Activated T-helper 9 cell treated with anti-CD3 and anti-CD28 coated beads, Interleukin-2, amount 50 U/mL, for 16 hours (primary cell): ENCODE data around the gene ASPN.

Experiments used
- DNase-seq: peaks from one replicate; pipeline ENCODE4 v3.0.0-alpha.2; 2020; ENCODE audit warnings: low read depth

Gene ASPN

GRCh38 chr9:92504881-92505280 is 22.6 kb upstream of the ASPN start:
- no peak for DNase-seq

DNA sequence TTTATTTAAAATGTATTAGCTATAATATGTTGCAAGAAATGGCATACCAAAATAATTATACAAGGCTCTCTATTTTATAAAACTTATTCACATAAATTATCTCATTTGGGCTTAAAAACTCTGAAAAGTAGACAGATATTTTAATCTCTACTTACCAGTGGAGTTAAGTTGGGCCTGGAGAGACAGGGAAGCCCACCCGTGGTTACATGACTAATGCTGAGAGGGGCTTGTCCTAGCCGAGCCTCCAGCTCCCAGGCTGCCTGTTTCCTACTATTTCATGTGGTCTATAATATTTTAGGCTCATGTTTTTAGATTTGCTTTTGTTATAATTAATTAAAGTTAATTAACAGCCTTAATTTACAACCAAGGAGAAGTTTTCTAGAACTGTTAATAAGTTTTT is 20.9 kb upstream of the ASPN start:
- no peak for DNase-seq

DNA sequence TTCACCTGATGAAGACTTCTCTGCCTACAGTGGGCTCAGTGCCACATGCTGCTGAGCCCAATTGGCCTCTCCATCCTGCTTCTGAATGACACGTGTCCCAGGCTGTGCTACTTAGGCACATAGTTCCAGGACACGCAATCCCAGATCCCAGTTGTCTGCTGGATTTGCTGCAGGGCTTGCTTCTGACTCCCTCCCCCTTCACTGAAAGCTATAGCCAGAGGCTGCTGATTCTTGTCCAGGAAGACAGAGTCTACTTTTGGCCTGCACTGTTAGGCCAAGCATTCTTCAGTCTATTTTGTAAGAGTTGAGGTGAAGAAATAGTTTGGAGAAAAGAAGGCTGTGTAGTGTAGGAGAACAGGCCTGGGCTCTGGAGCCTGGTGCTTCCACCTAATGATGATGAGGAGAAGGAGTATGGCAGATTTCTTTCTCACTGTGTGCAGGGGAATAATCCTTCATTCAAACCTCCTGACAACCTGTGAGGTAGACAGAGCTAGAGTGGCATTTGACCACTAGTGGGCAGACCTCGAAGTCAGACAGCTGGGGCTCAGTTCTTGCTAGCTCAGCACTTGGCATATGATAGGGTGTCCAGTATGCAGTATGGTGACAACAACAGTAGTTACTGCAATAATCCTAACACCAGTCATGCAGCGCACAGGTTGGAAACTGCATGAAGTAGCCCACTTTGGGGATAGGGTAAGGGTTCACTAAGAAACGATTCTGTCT is 19.5 kb upstream of the ASPN start:
- no peak for DNase-seq

DNA sequence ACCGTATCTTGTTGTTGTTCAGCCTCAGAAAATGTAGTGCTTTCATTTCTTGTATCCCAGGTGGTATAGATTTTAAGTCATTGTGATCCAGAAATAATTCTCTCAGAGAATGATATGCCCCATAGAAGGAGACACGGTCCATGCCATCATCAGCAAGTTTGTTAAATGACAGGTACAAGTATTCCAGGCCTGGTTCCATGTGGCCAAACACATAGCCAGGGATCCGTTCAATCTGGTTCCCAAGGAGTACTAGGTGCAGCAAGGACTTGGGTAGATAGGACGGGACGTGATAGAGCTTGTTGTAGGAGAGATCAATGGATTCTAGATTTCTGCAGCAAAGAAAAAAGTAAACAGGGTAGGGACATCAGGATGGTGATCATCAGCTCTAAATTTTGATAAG is 18.4 kb upstream of the ASPN start:
- DNase-seq, result no peak

DNA sequence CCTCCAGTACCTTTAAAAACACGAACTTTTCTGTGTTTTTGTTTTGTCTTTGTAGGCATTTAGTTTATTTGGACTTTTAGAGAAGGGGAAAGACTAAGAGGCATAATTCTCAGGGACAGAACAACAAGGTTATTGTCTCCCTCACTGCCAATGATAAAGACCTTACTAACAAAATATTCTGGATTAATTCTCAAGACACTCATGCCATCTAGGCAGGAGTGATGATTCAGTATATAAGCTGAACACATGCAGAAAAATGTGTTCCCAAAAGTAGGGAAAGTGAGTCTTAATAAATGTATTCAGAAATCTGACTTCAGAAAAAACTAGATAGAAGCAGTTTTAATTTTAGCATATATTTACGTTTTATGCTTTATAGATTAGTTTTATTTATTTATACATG is 17.4 kb upstream of the ASPN start:
- DNase-seq, result no peak

- no peak for DNase-seq
Measured at GRCh38 chr9:92496396-92497176, 14.3 kb upstream of the ASPN start.

DNA sequence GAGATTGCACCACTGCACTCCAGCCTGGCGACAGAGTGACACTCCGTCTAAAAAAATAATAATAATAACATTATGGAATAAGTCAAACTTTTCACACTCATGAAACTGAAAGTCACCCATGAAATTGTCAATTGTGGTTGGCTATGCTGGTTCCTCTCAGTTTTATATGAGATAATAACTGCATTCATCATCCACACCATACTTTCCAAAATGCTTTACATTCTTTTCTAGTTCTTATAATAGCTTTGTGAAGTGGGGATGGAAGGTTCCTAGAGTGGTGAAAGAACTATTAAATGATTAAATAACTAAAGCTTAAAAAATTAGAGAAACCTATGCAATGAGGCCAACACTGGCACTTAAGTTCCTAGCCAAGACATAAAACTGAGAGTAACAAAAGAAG is 12.6 kb upstream of the ASPN start:
- DNase-seq, result no peak

GRCh38 chr9:92493749-92494387 is 11.6 kb upstream of the ASPN start:
- no peak for DNase-seq

DNA sequence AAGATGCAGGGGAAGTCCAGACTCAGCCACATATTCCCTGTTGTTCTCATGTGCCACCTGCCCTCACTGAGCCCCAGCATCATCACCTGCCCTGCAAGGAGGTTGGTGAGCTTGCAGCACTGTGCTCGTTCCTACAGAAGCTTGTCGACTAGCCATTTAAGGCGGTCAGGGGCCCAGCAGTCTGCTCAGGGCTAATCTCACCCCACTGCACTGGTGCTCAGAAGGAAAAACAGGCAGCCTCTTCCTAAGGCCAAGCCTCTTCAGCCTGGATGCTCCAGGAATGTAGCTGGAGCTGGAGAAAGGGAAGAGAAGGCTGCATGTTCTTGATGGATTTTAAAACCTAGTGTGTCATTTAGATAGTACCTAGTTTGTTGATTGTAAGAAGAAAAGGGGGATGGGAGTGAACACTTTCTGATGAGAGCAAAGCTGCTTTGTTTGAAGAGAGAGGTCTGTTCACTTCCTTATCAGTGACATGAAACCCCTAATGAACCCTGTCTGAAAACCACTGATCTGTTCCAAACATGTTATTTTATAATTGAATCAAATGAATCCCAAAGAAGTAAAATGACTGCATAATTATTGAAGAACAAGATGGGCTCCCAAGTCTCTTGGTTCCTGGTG is 10.6 kb upstream of the ASPN start:
- no peak for DNase-seq

DNA sequence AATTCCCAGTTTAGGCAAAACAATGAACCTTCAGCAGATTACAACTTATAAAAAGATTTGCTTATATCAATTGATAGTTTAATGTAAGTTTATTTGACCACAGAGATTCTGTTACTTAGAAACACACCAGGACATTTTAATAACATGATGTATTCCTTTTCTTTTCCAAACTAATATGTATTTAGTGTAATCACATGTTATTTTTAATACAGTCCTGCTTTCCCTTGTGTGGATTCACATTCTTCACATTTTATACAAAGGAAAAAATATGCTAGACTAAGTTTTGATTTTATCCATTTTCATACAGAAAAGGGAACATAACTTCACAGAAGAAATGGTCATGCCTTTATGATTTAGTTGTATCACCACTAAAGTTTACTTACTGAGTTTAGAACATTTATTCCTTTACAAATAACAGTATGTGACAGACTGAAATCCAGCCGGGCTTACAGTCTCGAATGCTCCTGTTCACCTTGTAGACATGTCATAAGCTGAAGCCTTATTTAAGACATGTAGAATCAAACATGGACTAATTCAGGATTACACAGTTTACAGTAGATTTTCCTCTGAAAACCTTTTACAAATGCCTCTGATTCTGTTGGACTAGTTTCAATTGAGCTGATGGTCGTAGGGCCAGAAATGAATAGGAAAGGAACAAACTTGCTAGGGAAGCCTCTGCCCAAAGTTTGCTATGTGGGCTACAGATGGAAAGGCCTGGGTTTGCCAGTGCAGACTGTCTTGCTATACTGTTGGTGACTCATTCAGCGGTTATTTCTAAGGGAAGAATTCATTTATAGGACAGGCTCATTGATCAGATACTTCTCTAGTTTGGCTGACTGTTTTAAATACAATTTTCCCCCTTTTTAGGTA is 6.6 kb upstream of the ASPN start:
- DNase-seq, result no peak

- no peak for DNase-seq
Measured at GRCh38 chr9:92486371-92486770, 4.1 kb upstream of the ASPN start.

GRCh38 chr9:92484563-92484962 is 2.3 kb upstream of the ASPN start:
- DNase-seq, result no peak

GRCh38 chr9:92483627-92484545 is 1.6 kb upstream of the ASPN start:
- no peak for DNase-seq

DNA sequence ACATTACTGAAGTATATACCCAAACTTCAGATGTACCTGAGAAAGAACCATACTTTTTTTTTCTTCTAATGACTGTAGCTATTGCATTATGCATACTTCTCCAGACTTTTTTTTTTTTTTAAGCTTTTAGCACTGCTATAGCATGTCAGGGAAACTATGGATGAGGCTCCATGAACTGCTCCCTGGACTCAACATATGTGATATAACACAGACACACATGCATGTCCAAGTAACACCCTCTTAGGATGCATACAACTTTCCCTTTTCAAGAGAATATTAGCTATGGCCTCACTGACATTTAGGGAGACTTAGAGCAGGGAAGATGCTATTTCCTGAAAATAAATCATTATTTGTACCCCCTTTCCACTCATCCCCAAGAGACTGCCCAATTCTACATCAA is 499 bp upstream of the ASPN start:
- no peak for DNase-seq

- no peak for DNase-seq
Measured at GRCh38 chr9:92480986-92481633, 1.2 kb downstream of the ASPN start.

- no peak for DNase-seq
Measured at GRCh38 chr9:92480291-92480771, 2.0 kb downstream of the ASPN start.

- no peak for DNase-seq
Measured at GRCh38 chr9:92479346-92479745, 3.0 kb downstream of the ASPN start.

- no peak for DNase-seq
Measured at GRCh38 chr9:92478783-92479182, 3.5 kb downstream of the ASPN start.

DNA sequence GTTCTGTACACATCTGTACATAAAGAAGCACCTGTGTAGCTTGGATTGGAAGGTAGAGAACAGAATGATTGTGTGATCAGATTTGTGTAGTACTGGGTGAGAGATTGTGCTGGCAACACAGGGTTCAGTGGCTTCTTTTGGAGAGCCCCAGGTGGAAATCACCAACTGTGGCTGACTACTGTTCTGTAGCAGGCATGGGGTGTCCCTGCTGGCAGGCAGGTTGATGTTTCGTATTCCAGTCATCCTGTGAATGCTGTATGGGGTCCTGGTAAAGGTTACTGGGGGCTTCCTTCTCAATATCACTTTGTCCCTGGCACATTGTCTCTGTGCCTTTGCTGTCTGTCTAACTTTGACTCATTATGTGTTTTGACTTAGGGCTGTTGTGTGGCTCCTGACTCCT is 5.3 kb downstream of the ASPN start:
- no peak for DNase-seq

DNA sequence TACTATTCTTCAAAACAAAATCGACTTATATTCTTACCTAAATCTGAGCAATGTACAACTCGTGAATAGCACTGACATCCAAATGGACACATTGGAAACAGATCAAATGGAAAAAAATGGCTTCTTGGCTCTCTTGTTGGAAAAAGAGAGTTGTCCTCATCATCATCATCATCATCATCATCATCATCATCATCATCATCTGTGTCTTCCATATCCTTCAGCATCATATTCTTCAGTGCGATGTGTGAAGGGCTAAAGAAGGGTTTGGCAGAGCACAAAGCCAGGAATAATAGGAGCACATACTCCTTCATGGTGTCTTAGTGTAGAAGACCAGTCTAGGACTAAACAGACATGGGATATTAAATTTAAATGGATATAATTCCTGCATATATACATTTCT is 7.7 kb downstream of the ASPN start:
- no peak for DNase-seq
